ENCODE results near the gene C16orf92. TPM values are rescaled to one million over a fixed set of nuclear protein-coding genes. Genes with fewer than 3 reads are reported as not detected.

The C16orf92 gene, protein sequence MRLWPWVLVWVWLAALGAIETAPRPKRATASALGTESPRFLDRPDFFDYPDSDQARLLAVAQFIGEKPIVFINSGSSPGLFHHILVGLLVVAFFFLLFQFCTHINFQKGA
- not detected in 2 replicates for polyA plus RNA-seq (2014; cell fraction: cytosol; rRNA removed)
- polyA plus RNA-seq (2014; cell fraction: nucleus; rRNA removed), result not detected in 2 replicates

DNA sequence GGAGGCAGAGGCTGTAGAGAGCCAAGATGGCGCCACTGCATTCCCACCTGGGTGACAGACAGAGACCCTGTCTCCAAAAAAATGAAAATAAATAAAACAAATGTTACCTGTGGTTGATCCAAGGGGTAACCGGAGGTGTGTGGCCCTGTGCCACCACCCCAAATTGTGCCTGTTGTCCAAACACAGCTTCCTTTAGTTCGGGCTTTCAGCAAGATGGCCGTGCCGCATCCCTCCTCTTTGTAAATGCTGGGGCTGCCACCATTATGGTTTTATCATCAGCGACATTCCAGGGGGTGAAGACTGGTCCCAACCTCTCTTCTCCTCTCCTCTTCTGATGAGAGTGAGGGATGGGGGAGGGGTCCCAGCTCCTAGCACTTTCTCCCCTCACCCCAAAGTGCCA, at the start of gene C16orf92:
C16orf92 (plus strand) TSS at position 312 of the 400 bp plus-strand sequence. CDS start 143 bp downstream, outside the sequence.
- no peak for DNase-seq (ENCODE audit: low spot score)

DNA sequence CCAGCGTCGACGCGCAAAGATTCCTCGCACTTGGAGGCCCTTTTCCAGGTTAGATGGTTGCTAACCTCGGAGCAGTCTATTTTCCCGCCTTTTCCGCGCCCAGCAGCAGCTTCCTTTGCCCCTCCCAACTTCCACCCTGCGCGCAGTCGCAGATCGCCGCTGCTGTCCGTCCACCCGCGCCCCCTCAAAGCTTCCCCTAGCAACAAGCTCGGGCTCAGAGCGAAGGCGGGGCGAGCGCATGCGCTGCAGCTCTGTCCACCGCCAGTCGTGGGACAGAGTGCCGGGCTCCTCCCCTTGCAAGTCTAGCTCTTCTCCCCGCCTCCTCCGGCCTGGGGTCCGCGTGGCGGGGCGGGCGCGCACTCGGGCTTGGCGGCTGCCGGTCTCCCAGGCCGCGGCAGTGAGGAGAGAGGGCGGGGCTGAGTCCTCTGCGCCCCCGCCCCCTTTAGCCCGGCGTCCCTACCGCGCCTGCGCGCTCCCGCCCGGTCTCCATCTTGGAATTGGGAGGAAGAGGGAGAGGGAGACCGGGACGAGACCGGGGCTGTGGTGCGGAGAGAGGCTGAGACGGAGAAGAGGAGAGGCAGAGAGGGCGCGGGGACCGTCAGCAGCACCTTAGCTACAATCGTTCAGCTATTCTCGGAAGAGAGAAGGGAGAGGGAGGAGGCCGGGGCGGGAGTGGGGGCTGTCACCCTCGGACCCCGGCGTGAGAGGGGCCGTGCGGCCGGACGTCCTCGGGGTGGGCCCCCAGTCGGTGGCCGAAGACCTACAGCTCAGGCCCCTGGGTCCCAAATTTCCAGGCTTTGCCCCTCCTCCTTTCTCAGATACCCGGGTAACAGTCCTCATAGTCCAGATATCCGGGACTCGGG, 49.4 kb upstream of the C16orf92 start, which contains the start of gene TAOK2:
TAOK2 (plus strand) TSS at position 485 of the 863 bp plus-strand sequence. CDS start 3,905 bp downstream, outside the sequence.
- peak; percentile 99 for DNase-seq (ENCODE audit: low spot score)

DNA sequence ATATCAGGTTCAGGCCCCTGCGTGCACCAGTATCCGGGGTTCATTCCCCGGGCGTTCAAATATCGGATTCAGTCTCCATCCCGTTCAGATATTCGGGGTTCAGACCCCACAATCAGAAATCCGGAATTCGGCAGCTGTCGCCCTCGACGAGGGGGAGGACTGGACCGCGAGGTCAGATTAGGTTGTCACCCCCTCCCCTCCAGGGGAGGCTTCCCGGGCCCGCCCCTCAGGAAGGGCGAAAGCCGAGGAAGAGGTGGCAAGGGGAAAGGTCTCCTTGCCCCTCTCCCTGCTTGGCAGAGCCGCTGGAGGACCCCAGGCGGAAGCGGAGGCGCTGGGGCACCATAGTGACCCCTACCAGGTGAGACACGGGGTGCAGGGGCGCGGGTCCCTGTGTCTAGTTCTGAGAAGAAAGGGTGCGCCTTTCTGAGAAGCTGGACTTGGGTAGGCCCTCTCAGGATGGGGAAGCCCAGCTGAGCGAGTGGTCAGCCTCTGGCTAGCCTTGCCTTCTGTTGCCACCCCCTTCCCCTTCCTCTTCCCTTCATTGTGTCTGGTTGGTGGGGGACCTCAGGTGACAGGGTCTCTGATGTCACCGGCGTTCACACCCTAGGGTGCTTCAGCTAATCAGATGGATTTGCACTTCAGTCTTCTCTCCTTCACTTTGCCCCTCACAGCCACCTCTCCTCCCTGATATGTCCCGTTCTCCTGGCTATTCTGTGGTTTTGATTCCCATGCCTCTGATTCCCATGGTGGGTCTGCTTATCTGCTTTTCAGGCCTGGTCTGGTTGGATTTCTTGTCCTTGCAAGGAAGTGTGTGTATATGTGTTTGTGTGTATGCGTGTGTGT, 48.5 kb upstream of the C16orf92 start:
- DNase-seq (ENCODE audit: low spot score), result no peak

DNA sequence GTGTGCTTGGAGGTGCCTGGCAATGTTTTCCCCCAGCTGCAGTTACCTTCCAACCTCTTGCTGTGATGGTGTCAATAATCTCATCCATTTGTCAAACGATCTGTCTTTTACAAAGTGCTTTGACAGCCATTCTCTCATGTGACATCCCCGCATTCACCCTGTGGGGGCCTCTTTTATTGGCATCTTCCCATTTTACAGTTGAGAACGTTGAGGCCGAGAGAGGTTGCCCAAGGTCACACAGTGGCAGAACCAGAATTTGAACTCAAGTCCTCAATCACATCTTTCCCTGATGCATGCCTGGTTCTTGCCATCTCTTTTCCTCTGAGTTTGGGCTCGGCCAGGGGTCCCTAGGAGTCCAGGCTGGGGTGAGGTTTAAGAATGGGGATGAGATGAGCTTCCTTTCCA, 47.9 kb upstream of the C16orf92 start:
- DNase-seq (ENCODE audit: low spot score), result no peak

DNA sequence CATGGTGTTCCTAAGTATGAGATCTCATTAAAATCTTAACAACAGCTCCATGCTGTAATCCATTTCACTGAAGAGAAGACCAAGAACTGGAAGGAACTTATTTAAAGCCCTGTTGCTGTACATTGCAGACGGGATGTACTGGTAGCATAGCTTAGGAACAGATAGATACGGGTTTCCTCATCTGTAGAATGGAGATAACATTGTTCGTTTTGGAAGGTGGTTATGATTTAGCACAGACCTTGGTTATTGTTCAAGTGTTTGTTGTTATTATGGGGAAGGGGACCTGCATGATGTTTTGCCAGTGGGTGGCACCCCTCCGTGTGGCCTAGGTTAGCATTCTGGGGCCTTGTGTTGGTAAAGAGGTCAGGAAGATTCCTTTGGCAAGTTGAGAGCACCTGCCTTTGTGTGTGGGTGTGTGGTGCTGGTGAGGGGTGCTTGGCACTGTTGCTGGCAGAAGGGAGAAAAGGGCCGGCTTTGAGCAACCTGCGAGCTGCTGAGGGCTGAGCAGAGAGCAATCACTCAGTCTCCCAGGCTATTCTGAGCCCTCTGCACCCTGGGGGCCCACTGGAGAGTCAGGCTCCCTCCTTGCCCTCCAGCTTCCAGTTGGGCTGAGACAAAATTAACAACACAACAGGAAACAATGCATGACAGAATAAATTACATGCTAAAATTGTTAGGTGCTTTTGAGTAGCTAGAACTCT, 47.0 kb upstream of the C16orf92 start:
- DNase-seq (ENCODE audit: low spot score), result no peak

DNA sequence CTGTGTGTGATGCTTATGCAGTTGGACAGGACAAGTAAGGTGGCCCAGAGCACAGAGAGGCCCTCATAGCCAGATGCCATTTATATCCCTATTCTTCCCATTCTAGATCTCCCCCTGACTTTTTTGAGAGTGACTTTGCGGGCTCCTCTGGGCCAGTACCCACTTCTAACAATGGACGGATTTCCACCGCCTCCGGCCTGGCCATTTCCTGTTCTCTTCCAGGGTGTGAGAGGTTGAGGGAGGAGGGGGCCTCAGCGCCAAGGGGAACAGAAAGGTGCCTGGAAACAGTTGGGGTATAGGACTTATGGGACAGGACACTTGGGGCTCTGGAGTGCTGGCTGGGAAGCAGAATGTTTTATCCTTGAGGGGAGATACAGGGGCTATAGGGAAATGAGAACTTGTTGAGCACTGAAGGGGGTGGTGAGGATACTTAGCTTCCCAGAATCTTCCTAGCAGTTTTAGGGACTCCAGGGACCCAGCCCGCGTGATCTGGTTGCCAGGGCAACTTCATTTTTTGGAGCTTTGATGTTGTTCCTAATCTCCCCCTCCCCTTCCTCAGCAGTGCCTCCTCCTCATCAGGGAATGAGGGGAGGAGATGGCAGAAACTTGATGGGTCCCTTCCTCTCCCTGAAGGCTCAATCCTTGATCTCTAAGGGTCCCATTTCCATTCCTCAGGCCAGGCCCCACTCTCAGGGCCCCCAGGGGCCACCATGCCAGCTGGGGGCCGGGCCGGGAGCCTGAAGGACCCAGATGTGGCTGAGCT, 45.8 kb upstream of the C16orf92 start:
- DNase-seq (ENCODE audit: low spot score), result no peak

DNA sequence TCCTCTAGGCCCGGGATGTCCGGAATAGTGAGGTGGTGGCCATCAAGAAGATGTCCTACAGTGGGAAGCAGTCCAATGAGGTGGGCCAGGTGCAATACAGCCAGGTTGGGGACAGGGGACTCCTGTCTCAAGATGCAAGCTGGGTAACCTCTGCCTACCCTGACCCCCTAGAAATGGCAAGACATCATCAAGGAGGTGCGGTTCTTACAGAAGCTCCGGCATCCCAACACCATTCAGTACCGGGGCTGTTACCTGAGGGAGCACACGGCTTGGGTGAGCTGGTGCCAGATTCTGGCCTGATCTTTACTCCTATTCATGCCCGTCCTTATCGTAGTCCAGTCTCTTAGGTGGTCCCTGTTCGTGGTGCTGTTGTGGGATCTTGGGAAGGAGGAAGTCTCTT, 44.9 kb upstream of the C16orf92 start:
- no peak for DNase-seq (ENCODE audit: low spot score)

DNA sequence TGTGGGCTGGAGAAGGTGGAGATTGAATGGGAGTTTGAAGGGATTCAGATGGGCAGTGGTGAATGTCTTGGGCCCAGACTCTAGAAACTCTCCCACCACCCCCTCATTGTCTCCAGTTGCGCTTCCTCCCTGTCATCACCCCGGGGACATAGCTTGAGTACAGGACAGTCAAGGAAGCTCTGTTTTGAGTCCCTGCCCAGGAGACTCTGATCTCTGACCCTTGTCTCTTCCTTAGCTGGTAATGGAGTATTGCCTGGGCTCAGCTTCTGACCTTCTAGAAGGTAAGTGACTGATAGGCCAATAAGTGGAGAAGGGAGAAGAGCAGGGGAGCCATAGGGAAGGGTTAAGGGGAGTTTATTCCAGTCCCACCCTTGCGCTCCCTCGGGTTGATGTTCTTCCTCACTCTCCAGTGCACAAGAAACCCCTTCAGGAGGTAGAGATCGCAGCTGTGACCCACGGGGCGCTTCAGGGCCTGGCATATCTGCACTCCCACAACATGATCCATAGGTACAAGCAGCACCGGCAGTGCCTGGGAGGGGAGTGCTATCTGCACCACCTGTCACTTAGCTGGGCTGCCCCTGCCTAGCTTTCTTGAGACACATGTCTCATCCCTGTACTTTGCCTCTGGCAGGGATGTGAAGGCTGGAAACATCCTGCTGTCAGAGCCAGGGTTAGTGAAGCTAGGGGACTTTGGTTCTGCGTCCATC, 44.3 kb upstream of the C16orf92 start:
- DNase-seq (ENCODE audit: low spot score), result no peak

DNA sequence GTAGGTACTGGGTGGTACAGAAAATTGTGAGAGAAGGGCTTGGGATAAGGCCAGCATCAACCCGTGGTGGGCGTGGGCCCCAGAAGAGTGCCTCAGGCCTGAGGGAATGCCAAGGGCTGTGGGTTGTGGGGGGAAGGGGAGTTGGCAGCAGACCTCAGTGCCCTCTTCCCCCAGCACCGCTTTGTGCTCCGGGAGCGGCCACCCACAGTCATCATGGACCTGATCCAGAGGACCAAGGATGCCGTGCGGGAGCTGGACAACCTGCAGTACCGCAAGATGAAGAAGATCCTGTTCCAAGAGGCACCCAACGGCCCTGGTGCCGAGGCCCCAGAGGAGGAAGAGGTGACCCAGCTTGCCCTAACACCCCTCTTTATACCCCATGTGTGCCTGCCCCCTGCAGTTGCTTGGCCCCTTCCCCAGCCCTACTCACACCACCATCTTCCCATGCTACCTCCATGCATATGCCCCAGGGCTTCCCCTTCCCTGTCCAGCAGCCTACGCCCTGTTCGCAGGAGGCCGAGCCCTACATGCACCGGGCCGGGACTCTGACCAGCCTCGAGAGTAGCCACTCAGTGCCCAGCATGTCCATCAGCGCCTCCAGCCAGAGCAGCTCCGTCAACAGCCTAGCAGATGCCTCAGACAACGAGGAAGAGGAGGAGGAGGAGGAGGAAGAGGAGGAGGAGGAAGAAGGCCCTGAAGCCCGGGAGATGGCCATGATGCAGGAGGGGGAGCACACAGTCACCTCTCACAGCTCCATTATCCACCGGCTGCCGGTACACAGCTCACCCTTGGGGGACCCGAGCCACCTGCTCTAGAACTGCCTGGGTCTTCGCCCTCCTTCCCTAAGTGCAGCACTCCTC, 40.2 kb upstream of the C16orf92 start:
- DNase-seq (ENCODE audit: low spot score), result no peak

DNA sequence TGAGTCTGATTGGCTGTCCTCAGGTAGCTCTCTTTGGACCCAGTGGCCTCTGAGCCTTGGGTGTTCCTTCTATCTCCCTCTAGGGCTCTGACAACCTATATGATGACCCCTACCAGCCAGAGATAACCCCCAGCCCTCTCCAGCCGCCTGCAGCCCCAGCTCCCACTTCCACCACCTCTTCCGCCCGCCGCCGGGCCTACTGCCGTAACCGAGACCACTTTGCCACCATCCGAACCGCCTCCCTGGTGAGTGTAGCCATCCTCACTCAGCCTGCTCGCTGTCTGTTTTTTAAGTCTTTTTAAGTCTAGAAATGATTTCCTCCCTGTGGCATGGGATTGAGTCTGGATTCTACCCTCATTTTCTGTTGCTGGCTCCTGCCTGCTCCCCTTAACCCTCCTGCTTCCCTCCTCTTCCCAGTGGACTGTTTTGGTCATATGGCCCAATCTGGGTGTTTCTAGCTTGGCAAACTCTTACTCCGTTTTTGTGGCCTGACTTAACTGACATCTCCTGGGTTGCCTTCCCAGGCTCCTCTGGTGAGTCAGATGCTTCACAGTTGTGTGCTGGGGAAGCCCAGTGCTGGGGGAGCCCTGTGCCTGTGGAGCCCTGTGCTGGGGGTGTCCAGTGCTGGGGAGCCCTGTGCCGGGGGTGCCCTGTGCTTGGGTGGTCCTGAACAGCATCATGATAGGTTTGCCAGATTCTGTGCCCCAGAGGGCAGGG, 39.4 kb upstream of the C16orf92 start:
- DNase-seq (ENCODE audit: low spot score), result no peak

DNA sequence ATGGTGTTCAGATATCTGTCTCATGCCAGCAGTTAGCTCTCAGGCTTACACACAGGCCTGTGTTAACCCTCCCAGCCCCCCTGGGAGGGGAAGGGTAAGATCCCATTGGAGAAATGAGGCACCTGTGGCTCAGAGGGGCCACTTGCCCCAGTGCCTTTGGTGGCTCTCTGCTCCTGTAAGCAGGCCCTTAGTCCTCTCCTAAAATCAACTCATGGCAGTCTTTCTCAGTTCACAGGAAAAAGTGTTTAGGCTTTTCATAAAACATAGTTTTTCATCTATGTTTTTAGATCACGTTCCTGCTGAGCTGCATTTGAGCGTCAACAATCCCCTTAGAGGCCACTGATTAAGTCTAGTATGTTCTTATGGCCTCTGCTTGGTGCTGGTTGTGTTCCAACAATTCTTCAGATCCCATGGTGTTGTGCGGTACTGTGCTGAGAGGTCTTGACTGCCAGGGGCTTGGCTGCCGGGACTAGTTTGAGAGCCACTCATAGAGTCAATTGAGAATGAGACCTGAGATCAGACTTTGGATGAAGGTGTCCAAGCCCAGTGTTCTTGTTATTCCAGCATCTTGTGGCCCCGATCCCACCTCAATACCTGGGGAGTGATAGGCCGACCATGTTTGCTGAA, 38.7 kb upstream of the C16orf92 start:
- DNase-seq (ENCODE audit: low spot score), result no peak

DNA sequence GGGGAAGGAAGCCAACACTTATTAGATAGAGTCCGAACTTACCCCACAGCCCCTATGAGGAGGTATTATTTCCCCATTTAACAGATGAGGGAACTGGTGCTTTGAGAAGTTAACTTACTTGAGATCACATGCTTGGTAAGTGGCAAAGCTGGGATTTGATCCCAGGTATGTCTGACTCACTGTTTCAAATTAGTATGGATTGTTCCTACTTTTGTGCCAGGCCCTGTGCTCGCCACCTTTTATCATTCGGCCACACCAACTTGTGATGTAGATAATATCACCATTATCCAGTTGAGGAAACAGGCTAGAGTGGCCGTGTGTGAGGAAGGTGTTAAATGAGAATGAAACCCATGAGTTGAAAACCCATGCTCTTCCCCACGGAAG, 38.2 kb upstream of the C16orf92 start:
- DNase-seq (ENCODE audit: low spot score), result no peak

DNA sequence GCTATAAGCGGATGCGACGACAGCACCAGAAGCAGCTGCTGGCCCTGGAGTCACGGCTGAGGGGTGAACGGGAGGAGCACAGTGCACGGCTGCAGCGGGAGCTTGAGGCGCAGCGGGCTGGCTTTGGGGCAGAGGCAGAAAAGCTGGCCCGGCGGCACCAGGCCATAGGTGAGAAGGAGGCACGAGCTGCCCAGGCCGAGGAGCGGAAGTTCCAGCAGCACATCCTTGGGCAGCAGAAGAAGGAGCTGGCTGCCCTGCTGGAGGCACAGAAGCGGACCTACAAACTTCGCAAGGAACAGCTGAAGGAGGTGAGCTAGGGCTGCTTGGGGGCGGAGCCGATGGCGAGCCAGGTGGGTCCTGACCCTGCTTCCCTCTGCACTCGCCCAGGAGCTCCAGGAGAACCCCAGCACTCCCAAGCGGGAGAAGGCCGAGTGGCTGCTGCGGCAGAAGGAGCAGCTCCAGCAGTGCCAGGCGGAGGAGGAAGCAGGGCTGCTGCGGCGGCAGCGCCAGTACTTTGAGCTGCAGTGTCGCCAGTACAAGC, 37.7 kb upstream of the C16orf92 start:
- DNase-seq (ENCODE audit: low spot score), result no peak

DNA sequence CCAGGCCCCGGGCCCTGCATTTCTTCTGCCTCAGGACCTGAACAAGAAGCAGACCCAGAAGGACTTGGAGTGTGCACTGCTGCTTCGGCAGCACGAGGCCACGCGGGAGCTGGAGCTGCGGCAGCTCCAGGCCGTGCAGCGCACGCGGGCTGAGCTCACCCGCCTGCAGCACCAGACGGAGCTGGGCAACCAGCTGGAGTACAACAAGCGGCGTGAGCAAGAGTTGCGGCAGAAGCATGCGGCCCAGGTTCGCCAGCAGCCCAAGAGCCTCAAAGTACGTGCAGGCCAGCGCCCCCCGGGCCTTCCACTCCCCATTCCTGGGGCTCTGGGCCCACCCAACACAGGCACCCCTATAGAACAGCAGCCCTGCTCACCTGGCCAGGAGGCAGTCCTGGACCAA, 36.8 kb upstream of the C16orf92 start:
- no peak for DNase-seq (ENCODE audit: low spot score)

DNA sequence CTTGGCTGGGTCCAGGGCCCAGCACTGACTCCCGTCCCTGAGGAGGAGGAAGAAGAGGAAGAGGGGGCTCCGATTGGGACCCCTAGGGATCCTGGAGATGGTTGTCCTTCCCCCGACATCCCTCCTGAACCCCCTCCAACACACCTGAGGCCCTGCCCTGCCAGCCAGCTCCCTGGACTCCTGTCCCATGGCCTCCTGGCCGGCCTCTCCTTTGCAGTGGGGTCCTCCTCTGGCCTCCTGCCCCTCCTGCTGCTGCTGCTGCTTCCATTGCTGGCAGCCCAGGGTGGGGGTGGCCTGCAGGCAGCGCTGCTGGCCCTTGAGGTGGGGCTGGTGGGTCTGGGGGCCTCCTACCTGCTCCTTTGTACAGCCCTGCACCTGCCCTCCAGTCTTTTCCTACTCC, 36.1 kb upstream of the C16orf92 start:
- DNase-seq (ENCODE audit: low spot score), result no peak

DNA sequence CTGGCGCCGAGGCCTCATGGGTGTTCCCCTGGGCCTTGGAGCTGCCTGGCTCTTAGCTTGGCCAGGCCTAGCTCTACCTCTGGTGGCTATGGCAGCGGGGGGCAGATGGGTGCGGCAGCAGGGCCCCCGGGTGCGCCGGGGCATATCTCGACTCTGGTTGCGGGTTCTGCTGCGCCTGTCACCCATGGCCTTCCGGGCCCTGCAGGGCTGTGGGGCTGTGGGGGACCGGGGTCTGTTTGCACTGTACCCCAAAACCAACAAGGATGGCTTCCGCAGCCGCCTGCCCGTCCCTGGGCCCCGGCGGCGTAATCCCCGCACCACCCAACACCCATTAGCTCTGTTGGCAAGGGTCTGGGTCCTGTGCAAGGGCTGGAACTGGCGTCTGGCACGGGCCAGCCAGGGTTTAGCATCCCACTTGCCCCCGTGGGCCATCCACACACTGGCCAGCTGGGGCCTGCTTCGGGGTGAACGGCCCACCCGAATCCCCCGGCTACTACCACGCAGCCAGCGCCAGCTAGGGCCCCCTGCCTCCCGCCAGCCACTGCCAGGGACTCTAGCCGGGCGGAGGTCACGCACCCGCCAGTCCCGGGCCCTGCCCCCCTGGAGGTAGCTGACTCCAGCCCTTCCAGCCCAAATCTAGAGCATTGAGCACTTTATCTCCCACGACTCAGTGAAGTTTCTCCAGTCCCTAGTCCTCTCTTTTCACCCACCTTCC, 35.5 kb upstream of the C16orf92 start:
- no peak for DNase-seq (ENCODE audit: low spot score)
